BLaER1 treated with 17β-estradiol and CSF1 and Interleukin-3, amounts not matched to agents 10 nM and 100 nM (cell line): ENCODE data around the gene CMKLR1.
A peak's percentile ranks its signal among the peaks of the same experiment; 100 is the strongest.

Source experiments
- H3K27ac ChIP-seq, 11 experiments: shearing (Covaris generic); formaldehyde crosslinking; 2 replicates each; pipeline ENCODE4 v1.8.1; 2022
- H3K27me3 ChIP-seq, 11 experiments: shearing (Covaris generic); formaldehyde crosslinking; 2 replicates each; pipeline ENCODE4 v1.8.1; 2022
- H3K36me3 ChIP-seq, 11 experiments: shearing (Covaris generic); formaldehyde crosslinking; 2 replicates each; pipeline ENCODE4 v1.8.1; 2022
- H3K4me1 ChIP-seq, 10 experiments: shearing (Covaris generic); formaldehyde crosslinking; 2 replicates each; pipeline ENCODE4 v1.8.1; 2022
- H3K4me2 ChIP-seq, 11 experiments: shearing (Covaris generic); formaldehyde crosslinking; 2 replicates each; pipeline ENCODE4 v1.8.1; 2022
- H3K4me3 ChIP-seq, 10 experiments: shearing (Covaris generic); formaldehyde crosslinking; 2 replicates each; pipeline ENCODE4 v1.8.1; 2022
- H3K9ac ChIP-seq, 11 experiments: shearing (Covaris generic); formaldehyde crosslinking; 2 replicates each; pipeline ENCODE4 v1.8.1; 2022
- H3K9me3 ChIP-seq, 11 experiments: shearing (Covaris generic); formaldehyde crosslinking; replicated peaks in 1 of 11; 2 replicates each; pipeline ENCODE4 v1.8.1; 2022
- H4K20me1 ChIP-seq, 11 experiments: shearing (Covaris generic); formaldehyde crosslinking; 2 replicates each; pipeline ENCODE4 v1.8.1; 2022
- Cebpa-rat ChIP-seq, 11 experiments: shearing (Covaris generic); IDR thresholded peaks; 2 replicates each; pipeline ENCODE4 v1.8.1; 2022

CMKLR1 gene

DNA sequence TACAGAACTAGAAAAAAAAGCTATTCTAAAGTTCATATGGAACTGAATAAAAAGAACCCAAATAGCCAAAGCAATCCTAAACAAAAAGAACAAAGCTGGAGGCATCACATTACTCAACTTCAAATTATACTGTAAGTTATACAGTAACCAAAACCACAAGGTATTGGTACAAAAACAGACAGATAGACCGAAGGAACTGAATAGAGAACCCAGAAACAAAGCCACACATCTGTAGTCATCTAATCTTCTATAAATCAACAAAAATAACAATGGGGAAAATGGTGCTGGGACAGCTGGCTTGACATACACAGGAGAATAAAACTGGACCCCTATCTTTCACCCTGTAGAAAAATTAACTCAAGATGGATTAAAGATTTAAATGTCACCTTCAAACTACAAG is 38.1 kb upstream of the CMKLR1 start:
- no peaks in the 10 kb centered on the region for H4K20me1 ChIP-seq
- H3K9me3 ChIP-seq, result peaks cover 46 to 59% (median 53%) of the 10 kb centered on the region in 11 experiments
- no peak for TF ChIP-seq Cebpa-rat (IDR thresholded peaks at IDR 0.05)
- no peak overlapping the region for H3K4me3 ChIP-seq
- no peak overlapping the region for H3K9ac ChIP-seq
- no peaks in the 10 kb centered on the region for H3K27me3 ChIP-seq
- no peak overlapping the region for H3K27ac ChIP-seq
- H3K4me2 ChIP-seq, result no peak overlapping the region
- H3K36me3 ChIP-seq, result 0 out of 22 replicates have a peak, but pooled peaks cover 0 to 4% (median 0%) of the 10 kb centered on the region in 11 experiments
- H3K4me1 ChIP-seq, result peaks cover 0 to 32% (median 0%) of the 10 kb centered on the region in 10 experiments; a peak in 6 of 20 replicates

DNA sequence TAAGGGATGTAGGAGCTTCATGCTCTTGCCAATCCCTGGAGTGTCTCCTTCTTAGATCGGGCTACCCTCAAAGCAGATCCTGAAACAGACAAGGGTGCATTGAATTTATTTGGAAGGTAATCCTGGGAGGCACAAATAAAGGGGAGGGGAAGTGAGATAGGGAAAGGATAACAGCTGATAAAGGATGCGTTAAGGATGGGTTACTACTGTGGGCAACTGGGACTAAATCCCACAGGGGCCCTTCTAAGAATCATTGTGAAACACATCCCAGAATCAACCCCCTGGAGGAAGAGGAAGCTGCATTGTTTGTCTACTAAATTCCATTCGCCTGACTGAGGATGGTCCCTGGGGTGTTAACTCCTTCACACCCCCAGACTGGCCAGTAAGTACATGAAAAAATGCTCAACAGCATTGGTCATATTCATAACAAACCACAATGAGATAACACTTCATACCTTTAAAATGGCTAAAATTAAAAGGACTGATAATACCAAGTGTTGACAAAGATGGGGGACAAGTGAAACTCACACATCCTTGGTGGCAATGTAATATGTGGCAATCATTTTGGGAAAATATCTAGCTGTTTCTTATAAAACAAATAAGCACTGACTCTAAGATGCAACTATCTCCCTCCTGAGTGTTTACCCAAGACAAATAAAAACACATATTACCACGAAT is 37.0 kb upstream of the CMKLR1 start:
- Histone ChIP-seq H3K36me3 (0 out of 22 replicates have a peak, but pooled peaks cover 0 to 4% (median 0%) of the 10 kb centered on the region in 11 experiments), H3K4me2 (peak overlapping the region in 2 of 11 experiments; percentile 7 to 34; a peak in 2 of 22 replicates), H3K9me3 (peaks cover 46 to 59% (median 53%) of the 10 kb centered on the region in 11 experiments), H3K27ac (no peak overlapping the region), H3K27me3 (no peaks in the 10 kb centered on the region), H3K4me3 (no peak overlapping the region), H4K20me1 (no peaks in the 10 kb centered on the region), H3K4me1 (peaks cover 0 to 43% (median 0%) of the 10 kb centered on the region in 10 experiments; a peak in 6 of 20 replicates), H3K9ac (no peak overlapping the region)
- no peak for TF ChIP-seq Cebpa-rat (IDR thresholded peaks at IDR 0.05)

DNA sequence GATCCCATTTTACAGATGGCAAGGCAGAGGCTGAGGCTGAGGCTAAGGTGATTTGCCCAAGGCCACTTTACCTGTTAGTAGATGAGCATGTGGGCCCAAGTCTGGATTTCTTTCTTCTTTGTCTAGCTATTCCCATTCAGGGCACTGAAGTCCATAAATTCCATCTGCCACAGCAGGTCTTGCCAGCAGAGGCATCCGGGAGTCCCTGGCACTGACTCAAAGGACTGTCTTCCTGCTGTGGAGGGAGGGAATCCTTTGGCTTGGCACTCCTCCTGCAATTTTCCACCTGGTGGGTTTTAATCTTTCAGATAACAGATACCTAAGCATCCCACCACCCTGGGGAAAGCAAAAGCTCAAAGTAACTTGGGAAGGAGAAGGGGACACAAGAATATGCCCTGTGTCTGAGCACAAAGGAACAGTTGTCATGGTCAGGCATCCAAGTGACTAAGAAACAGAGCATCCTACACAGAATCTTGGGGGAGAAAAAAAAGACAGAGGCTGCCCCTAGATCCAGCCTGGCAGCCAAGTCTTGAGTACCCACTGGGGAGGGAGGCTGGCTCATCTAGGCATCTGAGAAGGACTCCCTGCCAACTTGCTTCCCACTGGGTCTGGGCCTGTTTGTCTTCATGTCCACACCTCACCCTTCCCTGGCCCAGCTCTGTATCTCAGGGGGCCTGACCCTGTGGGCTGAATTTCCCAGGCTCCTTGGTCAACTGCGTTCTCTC is 35.6 kb upstream of the CMKLR1 start:
- Histone ChIP-seq H3K9ac (no peak overlapping the region), H3K27ac (no peak overlapping the region), H3K36me3 (0 out of 22 replicates have a peak, but pooled peaks cover 0 to 4% (median 0%) of the 10 kb centered on the region in 11 experiments), H3K9me3 (peaks cover 46 to 59% (median 53%) of the 10 kb centered on the region in 11 experiments), H4K20me1 (peaks cover 0 to under 1% (median 0%) of the 10 kb centered on the region in 11 experiments; a peak in 1 of 22 replicates), H3K4me2 (no peak overlapping the region), H3K4me1 (peaks cover 0 to 55% (median 0%) of the 10 kb centered on the region in 10 experiments; a peak in 6 of 20 replicates), H3K4me3 (no peak overlapping the region), H3K27me3 (peaks cover 0 to 7% (median 0%) of the 10 kb centered on the region in 11 experiments; a peak in 3 of 22 replicates)
- no peak for TF ChIP-seq Cebpa-rat (IDR thresholded peaks at IDR 0.05)

DNA sequence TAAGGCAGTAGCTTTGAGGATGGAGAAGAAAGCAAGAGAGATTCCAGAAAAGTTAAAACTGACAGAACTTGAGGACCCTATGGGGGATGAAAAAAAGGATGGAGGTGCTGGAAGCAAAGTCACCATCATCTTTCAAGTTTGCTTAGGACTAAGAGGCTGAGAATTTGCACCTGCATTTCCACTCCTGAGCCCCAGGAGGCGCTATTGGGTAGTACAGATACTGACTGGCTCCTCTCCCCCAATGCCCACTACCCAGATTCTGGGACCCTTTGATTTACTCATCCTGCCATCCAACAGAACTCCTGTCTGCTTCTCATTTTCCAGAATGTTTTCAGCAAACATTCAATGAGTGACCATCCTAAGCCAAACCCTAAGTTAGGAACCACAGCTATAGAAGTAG is 34.0 kb upstream of the CMKLR1 start:
- TF ChIP-seq Cebpa-rat (IDR thresholded peaks at IDR 0.05), result no peak
- 0 out of 22 replicates have a peak, but pooled peaks cover 0 to 4% (median 0%) of the 10 kb centered on the region in 11 experiments for H3K36me3 ChIP-seq
- no peak overlapping the region for H3K27ac ChIP-seq

DNA sequence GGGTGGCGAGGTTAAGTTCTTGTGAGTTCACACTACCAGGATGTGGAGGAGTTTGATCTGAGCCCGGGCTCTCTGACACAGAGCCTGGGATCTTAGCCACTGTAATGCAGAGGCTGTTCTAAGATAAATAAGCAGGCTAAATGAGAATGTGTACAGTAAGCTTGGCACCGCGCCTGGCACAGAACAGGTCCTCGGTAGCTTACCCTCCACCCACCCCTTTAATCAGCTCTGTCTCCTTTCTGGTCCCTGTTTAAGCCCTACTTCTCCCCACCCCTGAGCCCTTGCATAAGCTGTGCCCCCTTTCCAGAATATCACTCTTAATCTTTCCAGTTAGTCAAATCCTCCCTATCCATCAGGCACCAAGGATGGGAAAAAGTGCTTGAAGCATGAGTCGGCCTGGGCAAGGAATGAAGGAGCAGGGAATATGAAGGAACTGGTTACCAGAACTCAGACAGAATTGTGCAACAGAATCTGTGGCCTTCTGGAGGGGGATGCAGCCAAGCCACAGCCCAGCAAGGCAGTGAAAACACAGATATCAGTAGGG is 32.8 kb upstream of the CMKLR1 start:
- TF ChIP-seq Cebpa-rat (IDR thresholded peaks at IDR 0.05), result 0 out of 22 replicates have a peak, but pooled peaks of 2 of the 11 experiments have one; percentile 12 to 21
- H4K20me1 ChIP-seq, result peaks cover 0 to 12% (median 0%) of the 10 kb centered on the region in 11 experiments; a peak in 5 of 22 replicates
- H3K4me2 ChIP-seq, result peak overlapping the region in 3 of 11 experiments; percentile 52 to 71 (median 60); a peak in 6 of 22 replicates
- peaks cover 0 to 36% (median 21%) of the 10 kb centered on the region in 11 experiments; a peak in 16 of 22 replicates for H3K27me3 ChIP-seq
- H3K36me3 ChIP-seq, result 0 out of 22 replicates have a peak, but pooled peaks cover 0 to 4% (median 0%) of the 10 kb centered on the region in 11 experiments
- H3K9ac ChIP-seq, result no peak overlapping the region
- H3K9me3 ChIP-seq, result peaks cover 33 to 43% (median 40%) of the 10 kb centered on the region in 11 experiments
- H3K27ac ChIP-seq, result no peak overlapping the region
- H3K4me1 ChIP-seq, result peaks cover 0 to 68% (median 12%) of the 10 kb centered on the region in 10 experiments; a peak in 13 of 20 replicates
- H3K4me3 ChIP-seq, result no peak overlapping the region

More for the DNA sequence above, 34.0 kb upstream of the CMKLR1 start:
- H3K9ac ChIP-seq, result no peak overlapping the region
- H3K9me3 ChIP-seq, result peaks cover 44 to 55% (median 52%) of the 10 kb centered on the region in 11 experiments
- peaks cover 0 to 55% (median 1%) of the 10 kb centered on the region in 10 experiments; a peak in 9 of 20 replicates for H3K4me1 ChIP-seq
- peaks cover 0 to 24% (median 9%) of the 10 kb centered on the region in 11 experiments; a peak in 9 of 22 replicates for H3K27me3 ChIP-seq
- peaks cover 0 to 4% (median 0%) of the 10 kb centered on the region in 11 experiments; a peak in 4 of 22 replicates for H4K20me1 ChIP-seq
- H3K4me2 ChIP-seq, result peak overlapping the region in 3 of 11 experiments; percentile 52 to 71 (median 60); a peak in 3 of 22 replicates
- no peak overlapping the region for H3K4me3 ChIP-seq

DNA sequence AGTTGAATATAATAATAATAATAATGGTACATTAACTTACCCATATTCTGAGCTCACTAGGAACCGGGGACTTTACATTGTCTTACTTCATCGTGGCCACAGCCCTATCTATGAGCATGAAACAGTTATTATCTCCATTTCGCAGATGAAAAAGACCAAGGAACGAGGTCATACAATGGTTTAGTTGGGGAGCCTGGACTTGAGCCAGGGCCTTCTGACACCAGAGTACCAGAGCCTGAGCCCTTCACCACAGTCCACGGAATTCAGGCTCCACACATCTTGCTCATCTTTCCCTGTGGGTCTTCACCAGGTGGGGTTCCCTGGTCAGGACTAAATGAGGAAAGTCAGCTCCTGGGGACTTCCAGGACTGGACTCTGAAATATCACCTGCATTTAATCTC is 31.3 kb upstream of the CMKLR1 start:
- Histone ChIP-seq H3K4me1 (peaks cover 0 to 75% (median 13%) of the 10 kb centered on the region in 10 experiments; a peak in 13 of 20 replicates), H3K9ac (no peak overlapping the region), H3K9me3 (peaks cover 22 to 29% (median 26%) of the 10 kb centered on the region in 11 experiments), H3K36me3 (no peaks in the 10 kb centered on the region), H3K4me3 (no peak overlapping the region), H3K27me3 (peaks cover 0 to 51% (median 36%) of the 10 kb centered on the region in 11 experiments; a peak in 19 of 22 replicates), H3K4me2 (no peak overlapping the region), H3K27ac (no peak overlapping the region), H4K20me1 (peaks cover 0 to 23% (median 0%) of the 10 kb centered on the region in 11 experiments; a peak in 5 of 22 replicates)
- no peak for TF ChIP-seq Cebpa-rat (IDR thresholded peaks at IDR 0.05)

DNA sequence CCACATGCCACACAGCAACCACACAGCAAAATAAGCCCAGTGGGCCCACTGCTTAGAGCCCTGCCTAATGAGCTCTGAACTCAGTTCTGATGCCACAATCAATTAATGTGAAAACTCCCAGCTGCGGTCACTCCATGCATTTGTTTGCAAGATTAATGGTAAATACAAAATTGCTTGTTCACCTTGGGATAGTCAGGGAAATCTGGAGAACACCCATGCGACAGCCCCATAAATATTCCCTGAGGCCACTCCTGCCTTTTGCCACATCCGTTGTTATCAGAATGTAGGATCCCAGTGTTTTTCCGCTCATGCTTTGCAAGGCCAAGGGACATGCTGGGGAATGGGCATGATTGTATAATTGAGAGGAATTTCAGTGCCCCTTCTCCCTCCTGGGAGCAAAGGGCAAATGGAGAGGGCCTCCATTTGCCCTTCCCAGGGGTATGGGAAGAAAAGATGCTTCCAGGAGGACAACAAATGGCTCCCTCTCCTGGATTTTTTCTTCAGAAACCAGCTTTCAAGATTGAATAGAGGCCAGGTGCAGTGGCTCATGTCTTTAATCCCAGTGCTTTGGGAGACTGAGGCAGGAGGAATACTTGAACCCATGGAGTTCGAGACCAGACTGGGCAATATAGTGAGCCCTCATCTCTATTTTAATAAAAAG is 30.8 kb upstream of the CMKLR1 start:
- Histone ChIP-seq H3K27ac (no peak overlapping the region), H3K27me3 (peaks cover 0 to 56% (median 42%) of the 10 kb centered on the region in 11 experiments; a peak in 20 of 22 replicates), H3K4me3 (no peak overlapping the region), H3K36me3 (no peaks in the 10 kb centered on the region), H3K9ac (no peak overlapping the region), H3K4me1 (peaks cover 0 to 80% (median 13%) of the 10 kb centered on the region in 10 experiments; a peak in 13 of 20 replicates), H4K20me1 (peaks cover 0 to 29% (median 0%) of the 10 kb centered on the region in 11 experiments; a peak in 6 of 22 replicates), H3K9me3 (peaks cover 17 to 25% (median 21%) of the 10 kb centered on the region in 11 experiments), H3K4me2 (peak overlapping the region in 1 of 11 experiments; percentile 81; a peak in 3 of 22 replicates)
- no peak for TF ChIP-seq Cebpa-rat (IDR thresholded peaks at IDR 0.05)
